Measurements from ENCODE around the gene ODAM.
"Not testable (repeated sequence)": the region's sequence is repeated elsewhere in the genome, so short reads cannot be mapped to it uniquely, and the experiment has no call there.

DNA sequence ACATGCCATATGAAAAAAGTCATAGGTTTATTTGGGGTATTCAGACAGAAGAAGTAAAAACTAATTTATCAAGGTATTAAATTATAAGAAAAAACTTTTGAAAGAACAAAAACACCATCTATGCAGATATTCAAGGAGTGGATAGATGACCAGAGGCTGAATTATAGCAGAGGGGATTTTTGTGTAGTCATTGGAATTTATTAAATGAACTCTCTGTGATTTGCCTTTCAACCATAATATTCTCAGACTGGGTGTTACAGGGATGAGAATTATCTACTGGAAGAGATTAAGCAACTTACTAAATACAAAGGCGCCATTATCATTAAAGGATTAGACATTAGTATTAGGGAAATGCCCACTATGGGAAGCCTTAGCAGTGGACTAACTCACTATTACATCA, 21.0 kb downstream of the ODAM start:
- TF ChIP-seq EZH2 (IDR thresholded peaks at IDR 0.05; ENCODE audit: low read depth): not testable (repeated sequence)
- TF ChIP-seq, protein P1, sequence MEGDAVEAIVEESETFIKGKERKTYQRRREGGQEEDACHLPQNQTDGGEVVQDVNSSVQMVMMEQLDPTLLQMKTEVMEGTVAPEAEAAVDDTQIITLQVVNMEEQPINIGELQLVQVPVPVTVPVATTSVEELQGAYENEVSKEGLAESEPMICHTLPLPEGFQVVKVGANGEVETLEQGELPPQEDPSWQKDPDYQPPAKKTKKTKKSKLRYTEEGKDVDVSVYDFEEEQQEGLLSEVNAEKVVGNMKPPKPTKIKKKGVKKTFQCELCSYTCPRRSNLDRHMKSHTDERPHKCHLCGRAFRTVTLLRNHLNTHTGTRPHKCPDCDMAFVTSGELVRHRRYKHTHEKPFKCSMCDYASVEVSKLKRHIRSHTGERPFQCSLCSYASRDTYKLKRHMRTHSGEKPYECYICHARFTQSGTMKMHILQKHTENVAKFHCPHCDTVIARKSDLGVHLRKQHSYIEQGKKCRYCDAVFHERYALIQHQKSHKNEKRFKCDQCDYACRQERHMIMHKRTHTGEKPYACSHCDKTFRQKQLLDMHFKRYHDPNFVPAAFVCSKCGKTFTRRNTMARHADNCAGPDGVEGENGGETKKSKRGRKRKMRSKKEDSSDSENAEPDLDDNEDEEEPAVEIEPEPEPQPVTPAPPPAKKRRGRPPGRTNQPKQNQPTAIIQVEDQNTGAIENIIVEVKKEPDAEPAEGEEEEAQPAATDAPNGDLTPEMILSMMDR (conservative IDR thresholded peaks at IDR 0.05): not testable (repeated sequence)

Measured in PC-9 (cell line).